HepG2 (cell line): Measurements from ENCODE around the gene CACNA1D.

Source experiments
- EP300 ChIP-seq, 3 experiments: sonication (generic) in 1 of 3; formaldehyde crosslinking in 1 of 3; IDR thresholded peaks; 2 replicates each; pipeline versions ENCODE4 v1.5.1 to v1.6.1; 2011 to 2020; ENCODE audit warnings: low read depth in 2 of 3, low read length in 2 of 3, borderline replicate concordance in 1 of 3, improper control_type of control experiment in 1 of 3, mild to moderate bottlenecking in 1 of 3, missing genetic modification reagents in 1 of 3, moderate library complexity in 1 of 3
- FOXA1 ChIP-seq, 2 experiments: fragments of 450-650 bp in 1 of 2; sonication (generic) in 1 of 2; formaldehyde crosslinking in 1 of 2; IDR thresholded peaks; 2 replicates each; pipeline versions ENCODE4 v1.4.0 to v1.6.1; 2016 to 2020; ENCODE audit warnings: missing genetic modification reagents in 1 of 2
- MAFF ChIP-seq: IDR thresholded peaks from 2 replicates; pipeline ENCODE4 v1.6.1; 2011; ENCODE audit warnings: low read depth, low read length, improper control_type of control experiment
- MXI1 ChIP-seq: IDR thresholded peaks from 3 replicates; pipeline ENCODE4 v1.6.1; 2012; ENCODE audit warnings: low read depth, low read length, inconsistent platforms, borderline replicate concordance
- NPAS2 ChIP-seq: sonication (generic); formaldehyde crosslinking; IDR thresholded peaks from 2 replicates; pipeline ENCODE4 v1.8.0; 2022; ENCODE audit warnings: mild to moderate bottlenecking, missing genetic modification reagents, borderline replicate concordance
- RARA ChIP-seq: IDR thresholded peaks from 2 replicates; pipeline ENCODE4 v1.6.1; 2016; ENCODE audit warnings: missing genetic modification reagents, missing compliant biosample characterization
- RELA ChIP-seq: sonication (generic); formaldehyde crosslinking; IDR thresholded peaks from 2 replicates; pipeline ENCODE4 v1.4.0; 2020; ENCODE audit warnings: missing genetic modification reagents
- SP4 ChIP-seq: sonication (generic); formaldehyde crosslinking; IDR thresholded peaks from 2 replicates; pipeline ENCODE4 v1.8.1; 2023; ENCODE audit warnings: mild to moderate bottlenecking, missing genetic modification reagents
- USF2 ChIP-seq, 2 experiments: sonication (generic) in 1 of 2; formaldehyde crosslinking in 1 of 2; IDR thresholded peaks; 2 replicates each; pipeline versions ENCODE4 v1.5.1 to v1.6.1; 2011 to 2020; ENCODE audit warnings: borderline replicate concordance in 1 of 2, low read depth in 1 of 2, low read length in 1 of 2, mild to moderate bottlenecking in 1 of 2, missing genetic modification reagents in 1 of 2, moderate library complexity in 1 of 2
- ZNF570 ChIP-seq: sonication (generic); formaldehyde crosslinking; IDR thresholded peaks from 2 replicates; pipeline ENCODE4 v1.4.0; 2020; ENCODE audit warnings: mild to moderate bottlenecking, missing genetic modification reagents, borderline replicate concordance
- ZSCAN29 ChIP-seq: sonication (generic); formaldehyde crosslinking; conservative IDR thresholded peaks from 2 replicates; pipeline ENCODE4 v1.4.0; 2020; ENCODE audit warnings: mild to moderate bottlenecking, missing genetic modification reagents
- TF ChIP-seq, protein P1 (sequence below): sonication (generic); formaldehyde crosslinking; IDR thresholded peaks from 2 replicates; pipeline ENCODE4 v1.5.0; 2020; ENCODE audit warnings: missing genetic modification reagents

DNA sequence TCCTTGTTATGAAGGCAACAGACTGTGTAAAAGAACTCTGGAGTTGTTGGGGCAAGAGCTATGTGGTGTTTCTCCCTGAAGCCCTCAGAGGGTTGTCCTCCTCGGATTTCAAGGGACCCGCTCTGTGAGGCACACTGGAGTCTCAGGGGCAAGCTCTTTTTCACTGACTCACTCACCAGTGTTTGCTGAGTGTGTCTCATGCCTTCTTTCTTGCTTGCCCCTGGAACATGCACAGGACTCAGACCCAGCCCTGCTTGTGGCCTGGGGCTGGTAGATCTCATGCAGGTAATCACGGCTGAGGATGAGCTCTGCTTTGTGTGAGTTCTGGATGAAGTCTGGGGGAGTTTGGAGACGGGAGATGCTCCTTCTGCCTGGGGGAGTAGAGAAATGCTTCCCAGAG lies 93.7 kb downstream of the CACNA1D start:
- TF ChIP-seq RARA (no peak), NPAS2 (CRISPR knock-in tag) (no peak), RELA (CRISPR knock-in tag) (no peak), MXI1 (no peak), EP300 (IDR thresholded peaks at IDR 0.05; ENCODE audit: low read depth in 2 of 2, low read length in 2 of 2) (no peak), EP300 (CRISPR knock-in tag; IDR thresholded peaks at IDR 0.05; ENCODE audit: borderline replicate concordance) (no peak), ZSCAN29 (CRISPR knock-in tag) (no peak), SP4 (CRISPR knock-in tag) (no peak), MAFF (no peak), ZNF570 (CRISPR knock-in tag) (no peak), FOXA1 (IDR thresholded peaks at IDR 0.05) (no peak), FOXA1 (CRISPR knock-in tag; IDR thresholded peaks at IDR 0.05) (no peak), USF2 (IDR thresholded peaks at IDR 0.05; ENCODE audit: low read depth, low read length) (no peak), USF2 (CRISPR knock-in tag; IDR thresholded peaks at IDR 0.05; ENCODE audit: borderline replicate concordance) (no peak)
- TF ChIP-seq, protein P1, sequence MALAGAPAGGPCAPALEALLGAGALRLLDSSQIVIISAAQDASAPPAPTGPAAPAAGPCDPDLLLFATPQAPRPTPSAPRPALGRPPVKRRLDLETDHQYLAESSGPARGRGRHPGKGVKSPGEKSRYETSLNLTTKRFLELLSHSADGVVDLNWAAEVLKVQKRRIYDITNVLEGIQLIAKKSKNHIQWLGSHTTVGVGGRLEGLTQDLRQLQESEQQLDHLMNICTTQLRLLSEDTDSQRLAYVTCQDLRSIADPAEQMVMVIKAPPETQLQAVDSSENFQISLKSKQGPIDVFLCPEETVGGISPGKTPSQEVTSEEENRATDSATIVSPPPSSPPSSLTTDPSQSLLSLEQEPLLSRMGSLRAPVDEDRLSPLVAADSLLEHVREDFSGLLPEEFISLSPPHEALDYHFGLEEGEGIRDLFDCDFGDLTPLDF (CRISPR knock-in tag), result no peak
